H1 (cell line): ENCODE measurements around the gene NFKB1.

Experiments
- CTCF ChIP-seq, 3 experiments: IDR thresholded peaks; 1 replicate in 2 of 3; 2 replicates in 1 of 3; pipeline versions ENCODE4 v1.5.1 to v1.6.1; 2011; ENCODE audit warnings: low read length in 3 of 3, mild to moderate bottlenecking in 3 of 3, inconsistent platforms in 2 of 3, low read depth in 1 of 3, moderate library complexity in 1 of 3; ENCODE audit not compliant: insufficient read depth in 1 of 3; ENCODE audit errors: control extremely low read depth in 1 of 3
- E2F6 ChIP-seq: IDR thresholded peaks from 2 replicates; pipeline ENCODE4 v1.6.1; 2012; ENCODE audit warnings: inconsistent platforms

- no peak for TF ChIP-seq CTCF (IDR thresholded peaks at IDR 0.05; ENCODE audit: control extremely low read depth in 1 of 3, insufficient read depth in 1 of 3, low read depth in 1 of 3, low read length in 3 of 3)
- TF ChIP-seq E2F6 = no peak
Measured at GRCh38 chr4:102452854-102453253, 48.3 kb upstream of the NFKB1 start.
